Activated T-helper 17 cell treated with anti-CD3 and anti-CD28 coated beads, Interleukin-2, amount 50 U/mL, for 72 hours (primary cell): ENCODE data around the gene RBFOX2. TPM values are rescaled to one million over a fixed set of nuclear protein-coding genes. Genes with fewer than 3 reads are reported as not detected.
"Not testable (repeated sequence)": the region's sequence is repeated elsewhere in the genome, so short reads cannot be mapped to it uniquely, and the experiment has no call there.

Experiments
- ATAC-seq: fragments of 150-1000 bp; cut with Tn5 transposase; replicated peaks from 2 replicates; pipeline ENCODE4 v1.10.0; 2021; ENCODE audit warnings: mild to moderate bottlenecking, moderate library complexity
- H3K27ac Mint-ChIP-seq: one replicate; pipeline ENCODE4 v1.8.0; 2022; ENCODE audit warnings: mixed read lengths
- H3K27me3 Mint-ChIP-seq: one replicate; pipeline ENCODE4 v1.8.0; 2022; ENCODE audit warnings: mixed read lengths
- H3K36me3 Mint-ChIP-seq: one replicate; pipeline ENCODE4 v1.8.0; 2022; ENCODE audit warnings: low read depth, mild to moderate bottlenecking, mixed read lengths
- H3K4me1 Mint-ChIP-seq: one replicate; pipeline ENCODE4 v1.8.0; 2022; ENCODE audit warnings: mixed read lengths
- H3K4me3 Mint-ChIP-seq: one replicate; pipeline ENCODE4 v1.8.0; 2022; ENCODE audit warnings: mild to moderate bottlenecking, mixed read lengths
- H3K9me3 Mint-ChIP-seq: one replicate; pipeline ENCODE4 v1.8.0; 2022; ENCODE audit warnings: mixed read lengths
- total RNA-seq, 2 donors: library from RNA; stranded (reverse); gene quantifications; one replicate each; pipeline ENCODE4 v1.2.3, GENCODE V29; 2022

Gene RBFOX2
- total RNA-seq, 2 donors from 2014 or later, result 4.0 to 4.3 TPM

DNA sequence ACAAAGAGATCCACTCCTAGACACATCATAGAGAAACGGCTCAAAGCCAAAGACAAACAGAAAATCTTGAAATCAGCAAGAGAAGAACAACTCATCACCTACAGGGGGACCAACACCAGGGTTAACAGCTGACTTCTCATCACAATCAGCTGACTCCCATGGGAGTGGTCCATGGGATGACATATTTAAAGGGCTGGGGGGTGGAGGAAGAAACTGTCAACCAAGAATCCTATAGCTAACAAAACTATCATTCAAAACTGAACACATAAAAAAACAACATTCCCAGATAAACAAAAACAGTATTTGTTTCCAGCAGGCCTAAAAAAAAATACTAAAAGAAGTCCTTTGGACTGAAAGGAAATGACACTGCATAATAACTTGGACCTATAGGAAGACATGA lies 224.2 kb downstream of the RBFOX2 start:
- H3K27me3 Mint-ChIP-seq, result peaks cover 3% of the 10 kb centered on the region
- H3K27ac Mint-ChIP-seq, result no peak overlapping the region
- ATAC-seq, result no peak
- no peak overlapping the region for H3K4me3 Mint-ChIP-seq
- H3K4me1 Mint-ChIP-seq, result peaks cover 7% of the 10 kb centered on the region
- no peaks in the 10 kb centered on the region for H3K9me3 Mint-ChIP-seq
- no peaks in the 10 kb centered on the region for H3K36me3 Mint-ChIP-seq

DNA sequence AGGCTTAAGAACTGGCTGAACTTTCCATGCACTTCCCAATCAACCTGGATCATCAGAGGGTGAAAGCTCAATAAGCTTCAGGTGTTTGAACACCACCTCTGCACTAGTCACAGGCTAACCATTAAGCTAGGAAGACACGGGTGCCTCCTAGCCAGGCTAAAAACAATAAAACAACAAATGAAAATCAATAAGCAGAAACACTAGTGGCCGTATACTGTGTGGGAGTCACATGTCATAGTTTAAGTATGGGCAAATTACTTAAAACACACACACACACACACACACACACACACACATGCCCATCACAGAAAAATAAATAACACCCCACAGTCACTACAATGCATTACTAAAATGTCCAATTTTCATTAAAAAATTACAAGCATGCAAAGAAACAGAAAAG lies 225.7 kb downstream of the RBFOX2 start:
- H3K4me3 Mint-ChIP-seq, result no peak overlapping the region
- peaks cover 7% of the 10 kb centered on the region for H3K4me1 Mint-ChIP-seq
- H3K9me3 Mint-ChIP-seq, result no peaks in the 10 kb centered on the region
- no peaks in the 10 kb centered on the region for H3K36me3 Mint-ChIP-seq
- H3K27me3 Mint-ChIP-seq, result peaks cover 3% of the 10 kb centered on the region
- H3K27ac Mint-ChIP-seq, result no peak overlapping the region
- ATAC-seq, result no peak

DNA sequence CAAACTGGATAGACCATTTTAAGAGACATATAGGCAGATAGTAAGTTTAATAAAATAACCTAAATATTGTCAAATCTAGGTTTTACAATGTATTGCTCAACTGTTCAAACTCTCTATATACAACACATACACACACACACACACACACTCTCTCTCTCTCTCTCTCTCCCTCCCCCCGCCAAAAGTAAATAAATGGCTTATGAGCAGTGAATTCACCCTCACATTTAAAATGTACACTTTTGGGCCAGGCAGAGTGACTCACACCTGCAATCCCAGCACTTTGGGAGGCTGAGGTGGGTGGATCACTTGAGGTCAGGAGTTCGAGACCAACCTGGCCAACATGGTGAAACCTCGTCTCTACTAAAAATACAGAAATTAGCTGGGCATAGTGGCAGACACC lies 227.3 kb downstream of the RBFOX2 start:
- not testable (repeated sequence) for H3K36me3 Mint-ChIP-seq

DNA sequence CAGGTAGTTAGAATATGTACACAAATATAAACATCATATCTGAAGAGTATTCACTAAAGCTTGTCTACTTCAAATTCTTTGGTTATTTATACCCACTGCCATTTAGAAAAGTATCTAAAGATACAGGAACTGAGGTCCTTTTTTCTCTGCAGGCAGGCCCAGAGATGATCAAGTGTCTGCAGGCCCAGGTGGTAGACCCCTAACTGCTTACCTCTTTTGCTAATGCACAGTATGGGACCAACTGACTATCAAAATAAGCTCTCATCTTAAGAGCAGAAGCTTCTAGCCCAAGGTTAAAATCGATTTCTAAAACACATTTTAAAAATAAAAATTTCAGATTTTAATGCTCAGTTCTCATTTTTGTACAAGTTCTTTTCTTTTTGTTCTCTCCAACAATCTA lies 229.5 kb downstream of the RBFOX2 start:
- H3K36me3 Mint-ChIP-seq, result no peaks in the 10 kb centered on the region
- H3K4me1 Mint-ChIP-seq, result peaks cover 7% of the 10 kb centered on the region
- no peak overlapping the region for H3K4me3 Mint-ChIP-seq

More for the DNA sequence above, 227.3 kb downstream of the RBFOX2 start:
- H3K9me3 Mint-ChIP-seq, ATAC-seq, H3K27me3 Mint-ChIP-seq, H3K27ac Mint-ChIP-seq, H3K4me3 Mint-ChIP-seq, H3K4me1 Mint-ChIP-seq: not testable (repeated sequence)

DNA sequence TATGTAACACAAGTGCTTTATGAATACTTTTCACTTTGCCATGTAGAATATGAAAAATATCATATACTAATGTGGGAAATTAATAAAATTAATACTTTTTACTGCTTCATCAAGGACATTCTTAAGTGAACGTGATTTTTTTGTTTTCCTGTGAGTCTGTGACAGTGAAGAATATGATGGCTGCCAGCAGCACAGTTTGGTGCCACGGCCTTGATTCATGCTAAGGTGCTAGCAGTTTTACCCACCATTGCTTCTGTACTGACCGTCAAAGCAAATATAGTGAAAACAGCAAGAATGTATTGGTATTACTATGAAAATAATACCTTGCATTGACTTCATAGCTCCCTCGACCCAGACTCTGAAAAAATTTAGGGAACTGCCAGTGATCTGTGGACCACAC lies 231.2 kb downstream of the RBFOX2 start:
- peaks cover 3% of the 10 kb centered on the region for H3K27me3 Mint-ChIP-seq
- H3K27ac Mint-ChIP-seq, result no peak overlapping the region
- no peak overlapping the region for H3K4me3 Mint-ChIP-seq
- no peak for ATAC-seq
- H3K9me3 Mint-ChIP-seq, result no peaks in the 10 kb centered on the region
- H3K36me3 Mint-ChIP-seq, result no peaks in the 10 kb centered on the region
- peaks cover 6% of the 10 kb centered on the region for H3K4me1 Mint-ChIP-seq

More for the DNA sequence above, 229.5 kb downstream of the RBFOX2 start:
- Mint-ChIP-seq H3K27me3 (peaks cover 3% of the 10 kb centered on the region), H3K9me3 (no peaks in the 10 kb centered on the region), H3K27ac (no peak overlapping the region)
- no peak for ATAC-seq

DNA sequence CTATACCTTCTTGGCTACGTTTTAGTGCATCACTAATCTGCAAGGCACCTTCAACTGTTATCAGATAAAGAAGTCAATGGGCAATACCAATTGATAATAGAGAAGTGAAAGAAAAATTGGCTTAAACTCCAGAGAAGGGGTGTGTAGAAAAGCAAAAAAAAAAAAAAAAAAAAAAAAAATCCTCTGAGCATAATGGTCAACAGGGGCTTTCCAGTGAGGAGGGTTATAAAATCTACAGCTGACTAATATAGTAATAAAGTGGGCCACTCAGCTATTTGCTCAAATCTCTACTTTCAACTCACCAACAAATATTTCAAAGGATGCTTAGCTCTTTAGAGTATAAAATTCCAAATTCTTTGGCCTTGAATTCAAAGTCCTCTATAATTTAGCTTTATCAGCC lies 233.1 kb downstream of the RBFOX2 start:
- no peak overlapping the region for H3K27ac Mint-ChIP-seq
- no peaks in the 10 kb centered on the region for H3K4me1 Mint-ChIP-seq
- H3K36me3 Mint-ChIP-seq, result no peaks in the 10 kb centered on the region
- H3K27me3 Mint-ChIP-seq, result no peaks in the 10 kb centered on the region
- H3K9me3 Mint-ChIP-seq, result no peaks in the 10 kb centered on the region
- no peak overlapping the region for H3K4me3 Mint-ChIP-seq
- ATAC-seq, result no peak

DNA sequence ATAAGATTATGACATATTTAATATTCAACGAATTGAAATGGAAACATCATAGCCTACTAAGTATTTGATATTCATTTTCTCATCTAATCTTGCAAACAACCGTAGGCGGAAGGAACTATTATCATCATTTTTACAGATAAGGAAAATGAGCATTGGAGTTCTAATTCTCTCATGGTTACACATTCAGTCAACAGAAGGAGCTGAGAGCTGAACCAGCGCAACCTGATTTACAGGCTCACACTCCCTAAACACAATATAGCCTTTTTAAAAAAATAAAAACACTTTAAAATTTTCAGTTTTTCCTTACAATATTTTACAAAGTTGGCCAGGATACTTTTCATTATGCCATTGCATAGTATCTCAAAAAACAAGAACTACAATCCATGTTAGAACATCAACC lies 236.1 kb downstream of the RBFOX2 start:
- Mint-ChIP-seq H3K4me3 (no peak overlapping the region), H3K27ac (no peak overlapping the region), H3K4me1 (no peaks in the 10 kb centered on the region), H3K9me3 (no peaks in the 10 kb centered on the region), H3K36me3 (no peaks in the 10 kb centered on the region), H3K27me3 (peaks cover 3% of the 10 kb centered on the region)
- no peak for ATAC-seq

DNA sequence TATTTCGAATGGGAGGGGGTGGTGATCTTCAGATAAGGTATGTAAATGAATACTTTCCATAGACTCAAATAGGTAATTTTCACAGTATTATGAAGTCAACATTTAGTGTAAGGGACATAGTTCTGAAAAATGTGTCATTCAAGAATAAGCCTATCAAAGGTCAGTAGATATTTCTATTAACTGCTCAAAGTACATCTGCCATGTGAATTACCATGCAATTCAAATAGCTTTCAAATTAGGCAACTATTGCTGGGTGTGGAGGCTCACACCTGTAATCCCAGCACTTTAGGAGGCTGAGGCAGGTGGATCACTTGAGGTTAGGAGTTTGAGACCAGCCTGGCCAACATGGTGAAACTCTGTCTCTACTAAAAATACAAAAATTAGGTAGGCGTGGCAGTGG lies 236.8 kb downstream of the RBFOX2 start:
- not testable (repeated sequence) for H3K27me3 Mint-ChIP-seq, ATAC-seq, H3K9me3 Mint-ChIP-seq, H3K4me3 Mint-ChIP-seq, H3K27ac Mint-ChIP-seq, H3K4me1 Mint-ChIP-seq, H3K36me3 Mint-ChIP-seq

DNA sequence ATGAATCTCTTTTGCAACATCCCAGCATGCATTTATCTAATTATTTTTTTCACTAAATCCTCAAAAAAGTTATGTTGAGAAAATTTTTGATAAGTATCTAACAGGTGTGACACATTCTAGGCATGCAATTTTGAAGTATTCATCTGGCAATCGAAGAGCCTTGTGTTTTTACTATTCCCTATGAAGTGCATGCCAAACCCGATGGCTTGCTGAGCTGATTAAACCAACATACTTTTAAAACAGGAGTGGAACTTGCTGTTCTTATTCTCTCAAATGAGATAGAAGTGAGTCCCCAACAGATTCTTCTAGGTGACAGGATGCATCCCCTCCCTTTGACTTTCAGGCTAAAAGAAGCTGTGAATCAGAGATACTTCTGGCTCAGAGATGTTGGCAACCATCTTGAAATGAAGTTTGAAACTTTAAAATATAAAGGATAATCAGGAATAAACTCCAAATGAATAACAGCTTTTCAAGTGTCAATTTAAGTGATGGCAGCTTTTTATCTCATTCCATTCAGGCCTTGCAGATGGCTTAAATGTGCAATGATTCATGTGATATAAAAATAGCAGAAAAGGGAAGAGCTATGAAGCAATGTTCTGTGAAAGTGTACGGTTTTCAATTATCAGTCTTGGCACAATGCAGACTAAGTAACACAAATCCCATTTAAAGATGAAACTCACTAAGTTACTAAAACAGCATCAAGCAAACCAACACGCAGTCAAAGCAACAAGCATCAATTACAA lies 243.3 kb downstream of the RBFOX2 start:
- no peak for ATAC-seq
- no peaks in the 10 kb centered on the region for H3K4me1 Mint-ChIP-seq
- peaks cover 3% of the 10 kb centered on the region for H3K27me3 Mint-ChIP-seq
- H3K27ac Mint-ChIP-seq, result no peak overlapping the region
- H3K4me3 Mint-ChIP-seq, result no peak overlapping the region
- no peaks in the 10 kb centered on the region for H3K9me3 Mint-ChIP-seq
- H3K36me3 Mint-ChIP-seq, result no peaks in the 10 kb centered on the region

DNA sequence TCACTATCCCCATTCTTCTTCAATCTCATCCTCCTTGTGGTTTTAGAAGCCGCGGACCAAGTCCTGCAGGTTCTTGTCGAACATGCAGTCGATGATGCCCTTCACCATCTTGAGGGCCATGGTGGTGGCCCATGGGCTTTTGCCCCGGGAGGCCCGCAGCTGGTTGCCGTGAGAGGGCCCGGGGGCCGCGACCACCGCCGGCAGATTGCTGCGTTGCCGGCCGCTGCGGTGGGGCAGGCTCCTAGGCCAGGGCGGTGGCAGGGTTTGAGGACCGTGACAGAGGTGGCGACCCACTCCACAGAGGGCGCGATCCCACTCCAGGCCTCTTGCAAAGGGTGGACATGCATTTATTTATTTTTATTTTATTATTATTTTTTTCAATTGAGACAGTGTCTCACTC lies 244.0 kb downstream of the RBFOX2 start:
- Mint-ChIP-seq H3K9me3 (no peaks in the 10 kb centered on the region), H3K27me3 (peaks cover 1% of the 10 kb centered on the region), H3K4me1 (no peaks in the 10 kb centered on the region), H3K36me3 (no peaks in the 10 kb centered on the region), H3K27ac (no peak overlapping the region), H3K4me3 (no peak overlapping the region)
- ATAC-seq, result no peak

DNA sequence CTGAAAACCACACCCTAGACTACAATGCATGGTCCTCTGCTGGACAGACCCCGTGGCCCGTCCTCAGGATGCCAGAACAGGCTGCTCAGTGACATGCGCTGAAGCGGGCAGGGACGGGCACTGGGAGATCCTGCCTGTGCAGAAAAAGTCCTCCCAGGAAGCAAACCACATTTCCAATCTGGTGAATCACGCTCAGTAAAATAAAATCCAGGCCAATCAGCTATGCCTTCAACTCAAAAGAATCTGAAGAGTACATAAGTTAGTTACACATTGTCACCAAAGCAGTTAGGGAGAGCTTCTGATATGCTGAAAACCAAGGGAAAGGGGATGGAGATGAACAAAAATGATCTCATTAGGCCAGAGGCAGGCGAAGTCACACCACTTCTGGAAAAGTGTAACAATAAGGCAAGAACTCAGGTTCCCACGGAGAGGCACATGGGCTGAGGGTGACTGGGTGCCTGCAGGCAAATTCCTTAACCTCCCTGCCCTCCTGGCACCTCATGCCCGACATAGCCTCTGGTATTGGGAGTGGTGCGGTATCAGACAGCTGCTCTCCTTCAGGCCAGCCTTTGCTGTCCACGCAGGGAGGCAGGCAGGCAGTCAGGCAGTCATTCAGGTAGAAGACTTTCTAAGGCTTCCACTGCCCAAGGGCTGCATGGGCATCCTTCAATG lies 244.5 kb downstream of the RBFOX2 start:
- Mint-ChIP-seq H3K36me3 (no peaks in the 10 kb centered on the region), H3K27ac (no peak overlapping the region), H3K9me3 (no peaks in the 10 kb centered on the region), H3K4me1 (no peaks in the 10 kb centered on the region), H3K4me3 (no peak overlapping the region), H3K27me3 (no peaks in the 10 kb centered on the region)
- ATAC-seq, result no peak

DNA sequence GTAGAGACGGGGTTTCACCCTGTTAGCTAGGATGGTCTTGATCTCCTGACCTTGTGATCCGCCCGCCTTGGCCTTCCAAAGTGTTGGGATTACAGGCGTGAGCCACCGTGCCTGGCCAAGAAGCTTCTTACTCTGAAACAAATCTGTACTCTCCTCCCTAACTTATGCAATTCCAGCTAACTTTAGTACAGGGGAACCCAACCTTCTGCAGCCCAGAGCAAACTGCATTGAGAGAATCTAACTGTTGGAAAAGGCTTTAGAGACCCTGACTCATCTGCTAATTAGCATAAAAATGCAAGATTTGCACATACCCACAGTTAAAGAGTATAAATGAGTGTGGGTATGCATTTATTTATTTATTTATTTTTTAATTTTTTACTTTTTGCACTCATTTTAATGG lies 246.1 kb downstream of the RBFOX2 start:
- no peaks in the 10 kb centered on the region for H3K9me3 Mint-ChIP-seq
- ATAC-seq, result no peak
- H3K27ac Mint-ChIP-seq, result no peak overlapping the region
- H3K4me3 Mint-ChIP-seq, result no peak overlapping the region
- no peaks in the 10 kb centered on the region for H3K27me3 Mint-ChIP-seq
- H3K4me1 Mint-ChIP-seq, result no peaks in the 10 kb centered on the region
- H3K36me3 Mint-ChIP-seq, result no peaks in the 10 kb centered on the region

DNA sequence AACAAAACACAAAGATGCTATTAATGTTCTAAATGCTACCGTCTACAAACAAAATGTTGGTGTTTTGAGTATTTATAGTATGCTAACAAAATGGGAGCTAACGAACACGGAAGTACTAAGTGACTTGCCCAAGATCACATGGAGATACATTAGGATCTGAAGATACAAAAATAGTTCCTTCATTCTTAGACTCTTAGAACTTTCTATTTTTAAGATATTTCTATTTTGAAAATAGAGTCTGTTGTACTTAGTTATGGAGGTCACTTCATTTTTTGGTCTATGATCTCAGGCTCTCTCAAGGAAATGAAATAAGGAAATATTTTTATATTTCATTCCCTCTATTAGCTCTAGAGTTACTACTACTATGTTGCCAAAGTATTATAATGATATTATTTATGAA lies 246.7 kb downstream of the RBFOX2 start:
- Mint-ChIP-seq H3K9me3 (no peaks in the 10 kb centered on the region), H3K36me3 (no peaks in the 10 kb centered on the region), H3K27ac (no peak overlapping the region), H3K27me3 (no peaks in the 10 kb centered on the region), H3K4me3 (no peak overlapping the region), H3K4me1 (no peaks in the 10 kb centered on the region)
- no peak for ATAC-seq

DNA sequence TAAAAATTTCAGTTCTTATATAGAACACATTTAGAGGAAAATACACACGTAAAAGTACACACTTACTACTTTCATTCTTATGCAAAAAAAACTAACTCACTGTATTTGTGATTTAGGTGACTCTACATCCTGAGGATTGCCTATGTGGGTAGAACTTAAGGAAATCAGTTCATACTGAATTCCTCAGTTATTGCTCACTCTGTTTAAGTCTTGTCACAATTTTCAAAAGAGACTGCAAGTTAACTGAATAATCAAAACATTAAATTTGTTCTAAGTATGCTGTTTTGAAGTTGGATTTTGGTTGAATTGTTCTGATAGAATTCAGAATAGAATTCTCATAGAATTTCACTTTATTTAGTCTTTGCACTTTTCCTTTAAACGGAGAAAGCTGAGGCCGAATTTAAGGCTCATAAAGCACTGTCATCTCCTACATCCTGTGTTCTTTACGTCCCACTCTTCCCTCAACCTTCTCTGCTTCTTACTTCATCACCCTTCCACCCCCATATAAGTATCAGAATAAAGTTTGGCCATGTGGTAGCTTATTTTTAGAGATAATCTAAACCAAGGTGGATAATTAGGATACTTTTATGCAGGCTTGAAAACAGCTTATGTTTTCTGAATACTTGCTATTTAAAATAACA lies 251.2 kb downstream of the RBFOX2 start:
- no peaks in the 10 kb centered on the region for H3K4me1 Mint-ChIP-seq
- no peak for ATAC-seq
- H3K9me3 Mint-ChIP-seq, result no peaks in the 10 kb centered on the region
- no peak overlapping the region for H3K27ac Mint-ChIP-seq
- H3K36me3 Mint-ChIP-seq, result no peaks in the 10 kb centered on the region
- H3K4me3 Mint-ChIP-seq, result no peak overlapping the region
- no peaks in the 10 kb centered on the region for H3K27me3 Mint-ChIP-seq

DNA sequence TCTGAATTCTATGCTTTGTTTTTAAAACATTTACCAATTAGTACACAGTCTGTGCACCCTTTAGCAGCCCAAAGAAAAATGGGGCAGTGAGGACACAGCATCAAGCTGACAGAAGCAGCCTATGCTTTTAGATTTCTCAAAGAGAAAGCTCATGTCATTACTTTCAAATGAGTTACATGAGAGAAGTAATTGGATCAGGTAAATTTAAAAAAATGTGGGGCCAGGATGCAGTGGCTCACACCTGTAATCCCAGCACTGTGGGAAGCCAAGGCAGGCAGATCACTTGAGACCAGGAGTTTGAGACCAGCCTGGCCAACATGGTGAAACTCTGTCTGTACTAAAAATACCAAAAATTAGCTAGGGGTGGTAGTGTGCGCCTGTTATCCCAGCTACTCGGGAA lies 253.3 kb downstream of the RBFOX2 start:
- no peaks in the 10 kb centered on the region for H3K27me3 Mint-ChIP-seq
- no peak for ATAC-seq
- H3K4me1 Mint-ChIP-seq, result no peaks in the 10 kb centered on the region
- H3K27ac Mint-ChIP-seq, result no peak overlapping the region
- no peaks in the 10 kb centered on the region for H3K36me3 Mint-ChIP-seq
- H3K9me3 Mint-ChIP-seq, result no peaks in the 10 kb centered on the region
- H3K4me3 Mint-ChIP-seq, result no peak overlapping the region
